Left hindlimb (tissue), 1 donor: ENCODE measurements around the gene MINAR2.

Experiments
- DNase-seq: peaks from one replicate; pipeline ENCODE4 v3.0.0-alpha.2; 2018

MINAR2 gene

GRCh38 chr5:129747572-129748407, at the start of gene MINAR2:
TSS of gene MINAR2 (plus strand) at chr5:129748094. CDS start at chr5:129748191, 97 bp downstream.
- DNase-seq, result no peak

GRCh38 chr5:129698661-129699060, 49.2 kb upstream of the MINAR2 start:
- no peak for DNase-seq

- no peak for DNase-seq
Measured at GRCh38 chr5:129716235-129716634, 31.7 kb upstream of the MINAR2 start.

- no peak for DNase-seq
Measured at GRCh38 chr5:129716651-129717050, 31.2 kb upstream of the MINAR2 start.

GRCh38 chr5:129717751-129718310, 30.1 kb upstream of the MINAR2 start:
- DNase-seq, result no peak

GRCh38 chr5:129718471-129719090, 29.3 kb upstream of the MINAR2 start:
- DNase-seq, result no peak

GRCh38 chr5:129724222-129724621, 23.7 kb upstream of the MINAR2 start:
- no peak for DNase-seq

- no peak for DNase-seq
Measured at GRCh38 chr5:129724647-129725046, 23.2 kb upstream of the MINAR2 start.

- DNase-seq, result no peak
Measured at GRCh38 chr5:129739773-129740172, 8.1 kb upstream of the MINAR2 start.

GRCh38 chr5:129743541-129744187, 4.2 kb upstream of the MINAR2 start:
- DNase-seq, result no peak

GRCh38 chr5:129745997-129746396, 1.9 kb upstream of the MINAR2 start:
- DNase-seq, result no peak

- DNase-seq, result no peak
Measured at GRCh38 chr5:129746876-129747275, 1.0 kb upstream of the MINAR2 start.

- no peak for DNase-seq
Measured at GRCh38 chr5:129748913-129749880, 1.3 kb downstream of the MINAR2 start.

- no peak for DNase-seq
Measured at GRCh38 chr5:129760636-129761325, 12.9 kb downstream of the MINAR2 start.

- no peak for DNase-seq
Measured at GRCh38 chr5:129763651-129764050, 15.8 kb downstream of the MINAR2 start.

GRCh38 chr5:129766798-129767197, 18.9 kb downstream of the MINAR2 start:
- no peak for DNase-seq

- DNase-seq, result peak; percentile 77
Measured at GRCh38 chr5:129767927-129768380, 20.1 kb downstream of the MINAR2 start.

- DNase-seq, result no peak
Measured at GRCh38 chr5:129768735-129769134, 20.8 kb downstream of the MINAR2 start.

GRCh38 chr5:129770024-129770820, 22.3 kb downstream of the MINAR2 start:
- no peak for DNase-seq

- DNase-seq, result peak; percentile 55
Measured at GRCh38 chr5:129771058-129771838, 23.4 kb downstream of the MINAR2 start.
